ENCODE data around the gene CXCL17.

Gene CXCL17

DNA sequence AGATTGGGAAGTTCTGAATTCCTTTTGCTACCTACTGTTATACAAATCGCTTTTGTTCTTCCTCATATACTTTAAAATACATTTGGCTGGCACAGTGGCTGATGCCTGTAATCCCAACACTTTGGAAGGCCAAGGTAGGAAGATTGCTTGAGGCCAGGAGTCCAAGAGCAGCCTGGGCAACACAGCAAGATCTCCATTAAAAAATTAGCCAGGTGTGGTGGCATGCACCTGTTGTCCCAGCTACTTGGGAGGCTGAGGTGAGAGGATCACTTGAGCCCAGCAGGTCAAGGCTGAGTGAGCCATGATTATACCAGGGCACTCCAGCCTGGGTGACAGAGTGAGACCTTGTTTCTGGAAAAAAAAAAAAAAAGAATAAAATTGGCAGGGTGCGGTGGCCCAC is 34.4 kb upstream of the CXCL17 start:
- no peak overlapping the region for H3K4me3 ChIP-seq
- no peak overlapping the region for H3K9ac ChIP-seq
- no peak for TF ChIP-seq Cebpa-rat (IDR thresholded peaks at IDR 0.05)
- no peaks in the 10 kb centered on the region for H4K20me1 ChIP-seq
- H3K36me3 ChIP-seq, result no peaks in the 10 kb centered on the region
- H3K4me1 ChIP-seq, result peaks cover 48% of the 10 kb centered on the region
- 0 out of 2 replicates have a peak, but pooled peaks cover 5% of the 10 kb centered on the region for H3K9me3 ChIP-seq
- no peak overlapping the region for H3K27ac ChIP-seq
- H3K4me2 ChIP-seq, result no peak overlapping the region
- no peaks in the 10 kb centered on the region for H3K27me3 ChIP-seq

DNA sequence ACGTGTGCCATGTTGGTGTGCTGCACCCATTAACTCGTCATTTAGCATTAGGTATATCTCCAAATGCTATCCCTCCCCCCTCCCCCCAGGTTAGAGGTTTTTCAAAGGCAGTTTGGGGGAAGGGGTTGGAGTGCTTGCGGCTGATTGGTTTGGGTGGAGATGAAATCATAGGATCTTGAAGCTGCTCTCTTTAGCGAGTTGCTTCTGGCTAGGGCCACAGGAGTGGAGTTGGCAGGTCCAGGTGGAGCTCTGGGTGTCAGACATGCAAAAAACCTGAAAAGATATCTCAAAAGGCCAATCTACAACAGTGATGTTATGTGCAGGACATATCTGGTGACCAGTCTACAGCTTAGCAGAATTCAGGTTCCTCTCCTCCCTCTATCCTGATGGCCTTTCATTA is 32.6 kb upstream of the CXCL17 start:
- no peak for TF ChIP-seq Cebpa-rat (IDR thresholded peaks at IDR 0.05)
- Histone ChIP-seq H3K27me3 (no peaks in the 10 kb centered on the region), H4K20me1 (no peaks in the 10 kb centered on the region), H3K4me1 (peaks cover 52% of the 10 kb centered on the region), H3K4me3 (no peak overlapping the region), H3K4me2 (no peak overlapping the region), H3K27ac (no peak overlapping the region), H3K36me3 (no peaks in the 10 kb centered on the region), H3K9ac (no peak overlapping the region), H3K9me3 (0 out of 2 replicates have a peak, but pooled peaks cover 5% of the 10 kb centered on the region)

GRCh38 chr19:42474743-42475142 is 32.0 kb upstream of the CXCL17 start:
- Histone ChIP-seq H3K36me3 (no peaks in the 10 kb centered on the region), H3K9ac (no peak overlapping the region), H3K4me1 (peaks cover 52% of the 10 kb centered on the region), H3K27ac (no peak overlapping the region), H3K4me3 (no peak overlapping the region), H3K9me3 (0 out of 2 replicates have a peak, but pooled peaks cover 5% of the 10 kb centered on the region), H3K4me2 (no peak overlapping the region), H4K20me1 (no peaks in the 10 kb centered on the region), H3K27me3 (no peaks in the 10 kb centered on the region)
- TF ChIP-seq Cebpa-rat (IDR thresholded peaks at IDR 0.05), result no peak

DNA sequence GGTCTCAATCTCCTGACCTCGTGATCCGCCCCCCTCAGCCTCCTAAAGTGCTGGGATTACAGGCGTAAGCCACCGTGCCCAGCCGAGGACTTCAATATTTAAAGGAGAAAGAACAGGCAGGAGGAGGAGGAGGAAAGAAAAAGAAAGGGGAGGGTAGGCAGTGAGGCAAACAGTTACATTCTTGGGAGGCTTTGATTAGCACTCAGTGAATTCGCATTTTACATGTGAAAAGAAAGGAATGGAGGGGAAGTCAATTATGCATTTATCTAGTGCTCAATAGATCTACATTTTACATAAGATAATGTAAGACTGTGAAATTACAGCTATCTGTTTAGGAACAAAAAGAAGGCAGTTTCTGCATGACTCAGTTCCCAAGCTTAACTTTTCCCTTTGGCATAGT is 30.9 kb upstream of the CXCL17 start:
- H3K36me3 ChIP-seq, result no peaks in the 10 kb centered on the region
- no peak overlapping the region for H3K27ac ChIP-seq
- H3K4me2 ChIP-seq, result no peak overlapping the region
- no peaks in the 10 kb centered on the region for H4K20me1 ChIP-seq
- 0 out of 2 replicates have a peak, but pooled peaks cover 5% of the 10 kb centered on the region for H3K9me3 ChIP-seq
- peaks cover 52% of the 10 kb centered on the region for H3K4me1 ChIP-seq
- H3K4me3 ChIP-seq, result no peak overlapping the region
- H3K27me3 ChIP-seq, result no peaks in the 10 kb centered on the region
- no peak for TF ChIP-seq Cebpa-rat (IDR thresholded peaks at IDR 0.05)
- H3K9ac ChIP-seq, result no peak overlapping the region

DNA sequence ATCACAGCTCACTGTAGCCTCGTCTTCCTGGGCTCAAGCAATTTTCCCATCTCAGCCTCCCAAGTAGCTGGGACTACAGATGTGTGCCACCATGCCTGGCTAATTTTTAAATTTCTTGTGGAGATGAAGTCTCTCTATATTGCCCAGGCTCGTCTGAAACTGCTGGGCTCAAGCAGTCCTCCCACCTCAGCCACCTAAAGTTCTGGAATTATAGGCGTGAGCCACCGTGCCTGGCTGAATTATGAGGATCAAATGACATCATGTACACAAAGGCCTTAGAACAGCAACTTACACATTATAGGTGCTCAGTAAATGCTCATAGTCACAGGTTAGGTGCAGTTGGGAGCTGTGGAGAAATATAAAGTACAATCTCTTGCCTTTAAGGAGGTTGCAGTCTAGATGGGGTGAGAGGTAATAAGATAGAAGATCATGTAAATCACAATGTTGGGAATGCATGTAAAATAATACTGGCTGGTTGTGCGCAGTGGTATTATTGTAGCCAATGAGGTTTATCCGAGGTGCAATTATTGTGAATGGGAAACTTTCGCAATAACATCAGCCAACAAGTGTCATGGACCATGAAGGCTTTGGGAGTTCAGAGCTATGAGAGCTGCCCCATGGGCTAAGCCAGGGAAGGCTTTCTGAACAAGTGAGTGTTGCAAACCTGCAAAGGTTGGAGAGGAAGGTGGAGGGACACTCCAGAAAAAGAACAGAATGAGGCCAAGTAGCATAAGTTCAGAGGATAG is 29.8 kb upstream of the CXCL17 start:
- peak; percentile 63; the same call in 1 of the 2 replicates for TF ChIP-seq Cebpa-rat (IDR thresholded peaks at IDR 0.05)
- H4K20me1 ChIP-seq, result no peaks in the 10 kb centered on the region
- H3K9ac ChIP-seq, result no peak overlapping the region
- H3K27me3 ChIP-seq, result no peaks in the 10 kb centered on the region
- no peak overlapping the region for H3K27ac ChIP-seq
- no peak overlapping the region for H3K4me2 ChIP-seq
- H3K9me3 ChIP-seq, result 0 out of 2 replicates have a peak, but pooled peaks cover 5% of the 10 kb centered on the region
- no peaks in the 10 kb centered on the region for H3K36me3 ChIP-seq
- H3K4me3 ChIP-seq, result no peak overlapping the region
- H3K4me1 ChIP-seq, result peaks cover 63% of the 10 kb centered on the region

DNA sequence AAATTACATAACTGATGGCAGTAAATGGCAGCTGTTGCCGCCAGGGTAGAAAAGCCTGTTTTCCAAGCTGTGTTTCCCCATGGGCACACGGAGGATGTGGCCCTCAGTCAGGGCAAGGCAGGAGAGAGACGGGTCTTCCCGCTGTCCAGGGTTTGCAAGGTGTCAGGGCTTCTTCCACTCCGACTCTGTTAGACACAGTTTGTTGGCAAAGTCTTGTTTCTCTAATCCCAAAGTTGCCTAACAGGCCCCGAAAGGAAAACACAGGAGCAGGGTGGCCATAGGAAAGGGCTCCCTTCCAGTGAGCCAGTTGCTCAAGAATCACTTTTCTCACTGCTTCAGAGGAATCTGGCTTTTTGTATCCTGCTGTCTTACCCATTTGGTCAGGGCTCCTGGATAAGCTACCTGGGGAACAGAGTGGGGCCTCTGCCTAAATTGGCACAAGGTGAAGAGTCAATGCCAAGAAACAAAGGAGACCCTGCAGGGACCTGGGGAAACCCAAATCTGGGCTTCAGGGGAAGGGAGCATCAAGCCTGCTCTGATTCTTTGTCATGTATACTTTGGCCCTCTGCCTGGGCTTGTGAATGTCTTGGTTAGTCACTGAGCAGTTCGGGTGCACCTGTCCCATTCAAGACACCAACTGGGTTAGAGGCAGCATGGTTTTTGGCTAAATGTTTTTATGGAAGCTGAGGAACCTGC is 29.0 kb upstream of the CXCL17 start:
- Histone ChIP-seq H3K4me3 (no peak overlapping the region), H3K4me1 (peaks cover 72% of the 10 kb centered on the region), H3K9me3 (no peaks in the 10 kb centered on the region), H3K9ac (no peak overlapping the region), H3K27me3 (no peaks in the 10 kb centered on the region), H3K4me2 (peak overlapping the region; percentile 80; the same call in 1 of the 2 replicates), H3K36me3 (no peaks in the 10 kb centered on the region), H3K27ac (no peak overlapping the region; the same call in 1 of the 2 replicates), H4K20me1 (no peaks in the 10 kb centered on the region)
- no peak for TF ChIP-seq Cebpa-rat (IDR thresholded peaks at IDR 0.05)

GRCh38 chr19:42469311-42470235 is 26.8 kb upstream of the CXCL17 start:
- Histone ChIP-seq H3K36me3 (no peaks in the 10 kb centered on the region), H3K27me3 (no peaks in the 10 kb centered on the region), H3K27ac (peak overlapping the region; percentile 57), H3K4me1 (peaks cover 90% of the 10 kb centered on the region), H4K20me1 (no peaks in the 10 kb centered on the region), H3K9ac (peak overlapping the region; percentile 10; the same call in 1 of the 2 replicates), H3K4me2 (peak overlapping the region; percentile 80), H3K4me3 (no peak overlapping the region), H3K9me3 (no peaks in the 10 kb centered on the region)
- TF ChIP-seq Cebpa-rat (IDR thresholded peaks at IDR 0.05), result peak; percentile 83

DNA sequence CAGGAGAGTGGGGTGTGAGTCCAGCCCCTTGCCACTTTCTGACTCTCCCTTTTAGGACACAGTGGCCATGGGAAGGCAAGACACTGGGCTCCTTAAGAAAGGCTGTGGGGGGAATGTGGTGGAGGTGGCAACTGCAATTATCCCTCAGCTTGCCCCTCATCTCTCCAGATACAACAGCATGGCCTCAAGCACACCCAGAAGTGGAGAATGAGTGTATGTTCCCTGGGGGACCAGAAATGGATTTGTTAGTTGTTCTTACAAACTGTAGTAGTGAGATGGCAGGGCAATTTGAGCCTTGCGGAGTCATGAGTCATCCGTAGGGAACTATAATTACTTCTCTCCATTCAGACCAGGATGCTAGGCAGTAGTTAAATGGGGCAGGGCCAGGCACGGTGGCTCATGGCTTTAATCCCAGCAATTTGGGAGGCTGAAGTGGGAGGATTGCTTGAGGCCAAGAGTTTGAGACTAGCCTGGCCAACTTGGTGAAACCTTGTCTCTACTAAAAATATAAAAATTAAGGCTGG is 25.6 kb upstream of the CXCL17 start:
- Histone ChIP-seq H3K27ac (peak overlapping the region; percentile 57), H3K27me3 (no peaks in the 10 kb centered on the region), H3K9ac (no peak overlapping the region), H3K4me2 (peak overlapping the region; percentile 80), H3K9me3 (no peaks in the 10 kb centered on the region), H3K36me3 (no peaks in the 10 kb centered on the region), H4K20me1 (no peaks in the 10 kb centered on the region), H3K4me1 (peaks cover 85% of the 10 kb centered on the region), H3K4me3 (no peak overlapping the region)
- TF ChIP-seq Cebpa-rat (IDR thresholded peaks at IDR 0.05), result no peak

- Histone ChIP-seq H3K36me3 (no peaks in the 10 kb centered on the region), H3K9me3 (no peaks in the 10 kb centered on the region), H3K4me2 (peak overlapping the region; percentile 80), H3K4me3 (no peak overlapping the region), H3K9ac (0 out of 2 replicates have a peak overlapping the region, but pooled peaks have one; percentile 3), H3K27me3 (no peaks in the 10 kb centered on the region), H3K27ac (peak overlapping the region; percentile 70; the same call in 1 of the 2 replicates), H4K20me1 (no peaks in the 10 kb centered on the region), H3K4me1 (peaks cover 85% of the 10 kb centered on the region)
- TF ChIP-seq Cebpa-rat (IDR thresholded peaks at IDR 0.05), result no peak
Observed at GRCh38 chr19:42467183-42467760, 24.5 kb upstream of the CXCL17 start.
